Measurements from ENCODE around the gene NBPF12.

GRCh38 chr1:147039916-147040315 lies 101.8 kb downstream of the NBPF12 start:
- TF ChIP-seq POLR2A (IDR thresholded peaks at IDR 0.05) (no peak), CTCF (IDR thresholded peaks at IDR 0.05) (no peak)
